ENCODE results near the gene WDR45B.

Gene WDR45B

DNA sequence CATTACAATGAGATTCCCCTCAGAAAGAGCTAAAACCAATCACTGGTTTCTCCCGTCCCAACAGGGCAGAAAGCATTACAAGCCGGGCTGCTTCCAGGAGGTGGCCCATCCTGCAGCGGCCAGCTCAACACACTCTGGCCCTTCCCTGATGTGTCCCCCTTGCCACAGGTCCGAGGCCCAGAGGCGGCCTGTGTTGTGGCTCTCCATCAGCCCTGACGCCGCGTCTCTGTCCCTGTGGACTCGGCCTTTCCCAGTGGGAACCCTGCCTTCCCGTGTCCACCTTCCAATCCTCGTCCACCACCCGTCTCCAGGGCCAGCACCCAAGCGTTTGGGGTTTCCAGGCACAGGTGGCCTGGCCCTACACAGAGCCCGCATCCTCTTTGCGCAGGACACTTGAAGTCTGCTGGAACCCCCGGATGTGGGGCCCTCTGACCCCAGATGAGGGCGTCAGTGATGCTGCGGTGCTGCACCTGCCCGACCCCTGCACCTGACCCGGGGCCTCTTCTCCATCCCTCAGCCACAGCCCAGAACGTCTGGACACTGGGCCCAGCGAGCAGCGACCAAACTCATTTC is 29.2 kb upstream of the WDR45B start:
- Histone ChIP-seq H3K27ac (ENCODE audit: low read length) (peak overlapping the region; percentile 95), H4K20me1 (ENCODE audit: insufficient read depth, low read length) (no peaks in the 10 kb centered on the region), H3K36me3 (replicated peaks; ENCODE audit: low read depth, low read length) (peaks cover 18% of the 10 kb centered on the region), H3K9me3 (ENCODE audit: insufficient read depth, low read length) (peaks cover 7% of the 10 kb centered on the region; the same call in 1 of the 2 replicates), H3K79me2 (ENCODE audit: low read length) (peaks cover 12% of the 10 kb centered on the region), H2AFZ (ENCODE audit: low read depth, low read length) (0 out of 2 replicates have a peak overlapping the region, but pooled peaks have one; percentile 7), H3K4me2 (ENCODE audit: low read length) (peak overlapping the region; percentile 71), H3K27me3 (ENCODE audit: low read depth, low read length) (no peaks in the 10 kb centered on the region), H3K9ac (ENCODE audit: low read length) (peak overlapping the region; percentile 73), H3K4me3 (ENCODE audit: low read length) (peak overlapping the region; percentile 69), H3K4me1 (ENCODE audit: low read length) (peaks cover 28% of the 10 kb centered on the region)
- TF ChIP-seq EZH2phosphoT487 (IDR thresholded peaks at IDR 0.05; ENCODE audit: low read depth) = no peak
- no peak for TF ChIP-seq CTCF (IDR thresholded peaks at IDR 0.05; ENCODE audit: low read depth, low read length)

DNA sequence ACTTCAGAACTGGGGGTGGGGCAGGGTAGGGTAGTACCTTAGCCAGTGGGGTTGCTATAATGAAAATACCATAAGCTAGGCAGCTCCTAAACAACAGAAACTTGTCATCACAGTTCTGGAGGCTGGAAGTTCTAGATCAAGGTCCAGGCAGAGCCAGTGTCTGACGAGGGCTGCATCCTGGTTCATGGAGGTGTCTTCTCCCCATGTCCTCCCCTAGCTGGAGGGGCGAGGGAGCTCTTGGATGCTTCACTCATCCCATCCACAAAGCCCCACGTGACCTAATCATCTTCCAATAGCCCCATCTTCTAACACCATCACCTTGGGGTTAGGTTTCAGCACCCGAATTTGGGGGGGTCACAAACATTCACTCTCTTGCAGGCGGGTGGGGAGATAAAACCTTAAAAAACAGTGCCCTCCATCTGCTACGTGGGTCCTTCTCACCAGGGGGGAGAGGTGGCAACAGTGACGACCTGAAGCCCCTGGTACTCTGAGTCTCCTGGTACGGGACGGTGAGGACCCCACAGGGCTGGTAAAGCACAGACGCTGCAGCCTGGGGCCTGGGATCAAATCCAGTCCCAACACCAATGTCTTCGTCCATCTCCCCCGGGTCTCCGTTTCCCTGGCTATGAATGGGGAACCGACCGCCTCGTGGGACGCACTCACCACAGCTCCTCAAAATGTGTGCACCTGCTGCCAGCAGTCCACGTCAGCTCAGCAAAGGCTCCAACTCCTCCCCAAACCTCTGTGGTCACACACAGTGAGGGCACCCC is 27.4 kb upstream of the WDR45B start:
- Histone ChIP-seq H3K36me3 (replicated peaks; ENCODE audit: low read depth, low read length) (peaks cover 10% of the 10 kb centered on the region), H3K4me1 (ENCODE audit: low read length) (peaks cover 28% of the 10 kb centered on the region), H3K9me3 (ENCODE audit: insufficient read depth, low read length) (no peaks in the 10 kb centered on the region)

DNA sequence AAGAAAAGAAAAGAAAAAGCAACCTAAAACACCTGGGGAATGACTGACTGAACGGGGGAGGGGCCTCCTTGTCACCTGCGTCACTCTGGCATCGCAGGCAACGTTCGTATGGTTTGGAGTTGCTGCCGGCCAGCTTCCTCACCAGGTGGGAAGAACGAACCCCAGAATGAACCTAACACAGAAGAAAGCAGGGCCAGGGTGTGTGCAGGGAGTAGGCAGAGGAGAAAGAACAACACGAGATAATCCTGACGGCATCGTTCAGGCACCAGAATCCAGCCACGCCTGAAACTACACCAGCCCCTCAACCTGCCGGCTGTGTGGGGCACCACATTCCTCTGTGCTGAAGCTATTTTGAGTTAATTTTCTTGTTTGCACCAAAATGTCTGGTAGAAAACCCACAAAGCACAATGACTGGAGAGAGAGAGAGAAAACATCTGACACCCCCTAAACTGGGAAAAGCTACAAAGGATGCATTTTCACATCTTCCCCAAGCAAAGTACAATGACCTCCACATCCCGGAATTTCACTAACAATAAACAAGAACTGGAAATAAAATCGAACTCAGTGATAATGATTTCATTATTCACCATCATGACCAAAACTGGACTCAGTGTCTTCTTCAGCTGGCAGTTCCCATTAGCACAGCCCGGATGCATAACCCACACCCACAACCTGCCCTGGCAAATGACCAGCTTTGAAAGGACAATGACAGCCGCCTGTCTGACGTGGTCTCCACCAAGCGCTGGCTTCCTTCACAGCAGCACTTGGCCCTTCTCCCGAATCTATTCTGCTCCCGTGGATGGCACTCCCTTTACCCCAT is 26.6 kb upstream of the WDR45B start:
- peaks cover 9% of the 10 kb centered on the region for H3K79me2 ChIP-seq (ENCODE audit: low read length)
- no peaks in the 10 kb centered on the region for H3K9me3 ChIP-seq (ENCODE audit: insufficient read depth, low read length)
- TF ChIP-seq EZH2phosphoT487 (IDR thresholded peaks at IDR 0.05; ENCODE audit: low read depth) = no peak
- no peak for TF ChIP-seq CTCF (IDR thresholded peaks at IDR 0.05; ENCODE audit: low read depth, low read length)
- H3K4me3 ChIP-seq (ENCODE audit: low read length) = no peak overlapping the region
- no peaks in the 10 kb centered on the region for H4K20me1 ChIP-seq (ENCODE audit: insufficient read depth, low read length)
- no peak overlapping the region for H3K9ac ChIP-seq (ENCODE audit: low read length)
- no peaks in the 10 kb centered on the region for H3K27me3 ChIP-seq (ENCODE audit: low read depth, low read length)
- peaks cover 8% of the 10 kb centered on the region for H3K36me3 ChIP-seq (replicated peaks; ENCODE audit: low read depth, low read length)
- H3K27ac ChIP-seq (ENCODE audit: low read length) = no peak overlapping the region
- peaks cover 24% of the 10 kb centered on the region for H3K4me1 ChIP-seq (ENCODE audit: low read length)
- H2AFZ ChIP-seq (ENCODE audit: low read depth, low read length) = no peak overlapping the region
- no peak overlapping the region for H3K4me2 ChIP-seq (ENCODE audit: low read length)

More for the DNA sequence above, 27.4 kb upstream of the WDR45B start:
- H4K20me1 ChIP-seq (ENCODE audit: insufficient read depth, low read length) = no peaks in the 10 kb centered on the region
- no peak overlapping the region for H3K4me2 ChIP-seq (ENCODE audit: low read length)
- no peak overlapping the region for H3K27ac ChIP-seq (ENCODE audit: low read length)
- TF ChIP-seq EZH2phosphoT487 (IDR thresholded peaks at IDR 0.05; ENCODE audit: low read depth) (no peak), CTCF (IDR thresholded peaks at IDR 0.05; ENCODE audit: low read depth, low read length) (no peak)
- no peak overlapping the region for H2AFZ ChIP-seq (ENCODE audit: low read depth, low read length)
- peaks cover 12% of the 10 kb centered on the region for H3K79me2 ChIP-seq (ENCODE audit: low read length)
- H3K27me3 ChIP-seq (ENCODE audit: low read depth, low read length) = no peaks in the 10 kb centered on the region
- no peak overlapping the region for H3K4me3 ChIP-seq (ENCODE audit: low read length)
- H3K9ac ChIP-seq (ENCODE audit: low read length) = no peak overlapping the region

All from OCI-LY3 (cell line).